Heart left ventricle (tissue), 16 donors: ENCODE results near the gene TMEM80. TPM values are rescaled to one million over a fixed set of nuclear protein-coding genes. Genes with fewer than 3 reads are reported as not detected.

Experiments
- ATAC-seq, 4 donors: fragments of 200-7000 bp; cut with Tn5 transposase; one replicate each; pipeline ENCODE4 v1.9.1; 2020 to 2022; ENCODE audit warnings: moderate library complexity in 4 of 4, mild to moderate bottlenecking in 3 of 4, moderate number of reproducible peaks in 1 of 4
- DNase-seq, 5 donors: peaks; one replicate each; pipeline ENCODE4 v3.0.0-alpha.2; 2020
- H3K27ac ChIP-seq, 12 donors: fragments of 200-600 bp; sonication (generic) in 4 of 12; one replicate each; pipeline versions ENCODE4 v1.5.0 to v1.8.0; 2016 to 2022; ENCODE audit warnings: mild to moderate bottlenecking in 2 of 12
- H3K27me3 ChIP-seq, 9 donors: fragments of 200-600 bp; sonication (generic) in 2 of 9; one replicate each; pipeline versions ENCODE4 v1.5.1 to v1.8.0; 2016 to 2022; ENCODE audit warnings: mild to moderate bottlenecking in 3 of 9
- H3K36me3 ChIP-seq, 9 donors: fragments of 200-600 bp; sonication (generic) in 2 of 9; one replicate each; pipeline versions ENCODE4 v1.5.0 to v1.8.0; 2018 to 2022; ENCODE audit warnings: mild to moderate bottlenecking in 2 of 9
- H3K4me1 ChIP-seq, 12 donors: fragments of 200-600 bp; sonication (generic) in 4 of 12; one replicate each; pipeline versions ENCODE4 v1.5.0 to v1.8.0; 2016 to 2022; ENCODE audit warnings: mild to moderate bottlenecking in 3 of 12
- H3K4me3 ChIP-seq, 12 donors: fragments of 200-600 bp; sonication (generic) in 4 of 12; one replicate each; pipeline versions ENCODE4 v1.5.0 to v1.8.0; 2017 to 2022; ENCODE audit warnings: mild to moderate bottlenecking in 9 of 12, moderate library complexity in 4 of 12
- H3K9me3 ChIP-seq, 12 donors: fragments of 200-600 bp; sonication (generic) in 4 of 12; one replicate each; pipeline versions ENCODE4 v1.5.0 to v1.8.0; 2016 to 2022; ENCODE audit warnings: mild to moderate bottlenecking in 1 of 12
- CTCF ChIP-seq, 12 donors: fragments of 200-600 bp; sonication (generic) in 4 of 12; IDR thresholded peaks; one replicate each; pipeline versions ENCODE4 v1.5.0 to v1.8.0; 2018 to 2022; ENCODE audit warnings: antibody characterized with exemption in 12 of 12, mild to moderate bottlenecking in 5 of 12
- POLR2A ChIP-seq, 2 donors: fragments of 450-650 bp; IDR thresholded peaks; one replicate each; pipeline ENCODE4 v1.6.1; 2017; ENCODE audit warnings: antibody characterized with exemption in 2 of 2, mild to moderate bottlenecking in 2 of 2, moderate library complexity in 2 of 2
- WGBS, 4 donors: extraction: QIAGEN DNeasy Blood & Tissue Kit in 2 of 4; methylation state at CpG; one replicate each; pipeline versions ENCODE4 v1.1.5 to v1.1.7; 2013 to 2018; 5-methylcytosine and 5-hydroxymethylcytosine counted together
- intact Hi-C, 10 donors: fragments of 100-400 bp; cut with DNase I; formaldehyde crosslinking; loops; one replicate each; pipeline versions ENCODE4 v1.11.1 to v1.14.2; 2022
- polyA plus RNA-seq, 2 donors: library from polyadenylated mRNA; stranded (reverse); fragments of 200-250 nt; gene quantifications; one replicate each; pipeline ENCODE4 v1.2.3, GENCODE V29; 2013
- total RNA-seq, 9 donors: library from RNA; depleted of rRNA in 2 of 9; stranded (reverse); fragments of >200 nt in 2 of 9; fragmentation: NEBNext Ultra II Directional in 3 of 9; extraction: Animal tissue kit (Norgen Biotek cat#: 25700) in 3 of 9; gene quantifications; one replicate each; pipeline versions ENCODE4 v1.1.0 to v1.2.4, GENCODE V29; 2016 to 2023
- donor health status: ischemic (EF 13 %, LVEDD 7.1; RV severe dilation, severe dysfunction).
- donor health status: healthy with polysubstance abuse.
- donor health status: DM: no; HTN: yes; CAD: no.
- donor health status: DM: no; HTN: no; CAD: no.
- donor health status: ischemic (EF 25% LVEDD 6.9; RV normal size, moderate dysfunction).
- donor health status: ischemic (EF 25% LVEDD 5.7; RV mildly dilated, moderate dysfunction).
- donor health status: healthy.
- donor health status: DM: yes; HTN: yes; CAD: no.
- donor health status: ischemic (EF 35%, LVEDD 5.7; RV mildly dilated, moderate dysfunction).
- donor health status: nonischemic (EF 11% LVEDD 7.7; RV severe dilation, severe dysfunction).
- donor health status: DM: yes; HTN: yes; CAD: no.
- donor health status: PGD.
- donor health status: ischemic (EF 29% LVEDD 5.4; RV normal size, mild dysfunction).
- donor health status: nonischemic (EF 23%, LVEDD 6.1; RV moderate dilation, normal function).

The TMEM80 gene
- total and polyA plus RNA-seq, 11 donors = 8.0 to 18.2 (median 14.9) TPM

GRCh38 chr11:725624-726202, 30.1 kb downstream of the TMEM80 start:
- WGBS, 4 donors = 2 to 10% (median 4%) methylated on average over 23 to 53 of the region's 53 CpGs
- H3K4me1 ChIP-seq = peaks cover 0 to 45% (median 28%) of the 10 kb centered on the region in 12 donors
- ATAC-seq (no peak), DNase-seq (no peak)
- H3K27me3 ChIP-seq = peaks cover 36 to 81% (median 49%) of the 10 kb centered on the region in 9 donors
- no peak for TF ChIP-seq CTCF (IDR thresholded peaks at IDR 0.05)
- TF ChIP-seq POLR2A (IDR thresholded peaks at IDR 0.05) = no peak
- peak overlapping the region in 1 of 12 donors; percentile 37 for H3K27ac ChIP-seq
- no peaks in the 10 kb centered on the region for H3K9me3 ChIP-seq
- H3K36me3 ChIP-seq = no peaks in the 10 kb centered on the region
- intact Hi-C loops = loop anchor here in 6 of 10 donors (2.0 to 10.0 kb wide), 5 partner anchors 61 to 173 kb away; no protein-coding TSS in a partner anchor
- peak overlapping the region in 8 of 12 donors; percentile 3 to 53 (median 36) for H3K4me3 ChIP-seq

- Histone ChIP-seq H3K27me3 (peaks cover 28 to 72% (median 40%) of the 10 kb centered on the region in 9 donors), H3K27ac (peak overlapping the region in 1 of 12 donors; percentile 37), H3K4me1 (peaks cover 0 to 38% (median 23%) of the 10 kb centered on the region in 12 donors), H3K4me3 (peak overlapping the region in 9 of 12 donors; percentile 3 to 53 (median 34)), H3K9me3 (no peaks in the 10 kb centered on the region), H3K36me3 (no peaks in the 10 kb centered on the region)
- DNase-seq (peak in 1 of 5 donors; percentile 74), ATAC-seq (no peak)
- intact Hi-C loops = loop anchor here in 6 of 10 donors (1.0 to 10.0 kb wide), 5 partner anchors 62 to 174 kb away; no protein-coding TSS in a partner anchor
- TF ChIP-seq POLR2A (IDR thresholded peaks at IDR 0.05) (no peak), CTCF (IDR thresholded peaks at IDR 0.05) (no peak)
- 9 to 28% (median 11%) methylated on average over 17 to 61 of the region's 61 CpGs for WGBS, 4 donors
Observed at GRCh38 chr11:726278-727220, 30.9 kb downstream of the TMEM80 start.

GRCh38 chr11:727281-727701, 31.7 kb downstream of the TMEM80 start:
- H3K27me3 ChIP-seq = peaks cover 21 to 65% (median 33%) of the 10 kb centered on the region in 9 donors

More at GRCh38 chr11:727281-727701, 31.7 kb downstream of the TMEM80 start:
- WGBS, 4 donors = 85 to 90% (median 88%) methylated on average over 2 to 12 of the region's 12 CpGs
- no peaks in the 10 kb centered on the region for H3K36me3 ChIP-seq
- ATAC-seq (peak in 1 of 4 donors; percentile 12), DNase-seq (no peak)
- H3K4me3 ChIP-seq = no peak overlapping the region
- intact Hi-C loops = loop anchor here in 6 of 10 donors (1.0 to 10.0 kb wide), 5 partner anchors 62 to 175 kb away; no protein-coding TSS in a partner anchor
- TF ChIP-seq POLR2A (IDR thresholded peaks at IDR 0.05) (no peak), CTCF (IDR thresholded peaks at IDR 0.05) (no peak)
- no peak overlapping the region for H3K27ac ChIP-seq
- no peaks in the 10 kb centered on the region for H3K9me3 ChIP-seq
- H3K4me1 ChIP-seq = peaks cover 0 to 31% (median 22%) of the 10 kb centered on the region in 12 donors
